GM18909 (cell line): Measurements from ENCODE around the gene ZNF646.
A peak's percentile ranks its signal among the peaks of the same experiment; 100 is the strongest.

Experiments
- ATAC-seq: cut with Tn5 transposase; IDR thresholded peaks from one replicate; pipeline ENCODE4 v1.9.1; 2021; ENCODE audit warnings: mild to moderate bottlenecking; ENCODE audit not compliant: unreplicated experiment, poor library complexity

ZNF646 gene, protein sequence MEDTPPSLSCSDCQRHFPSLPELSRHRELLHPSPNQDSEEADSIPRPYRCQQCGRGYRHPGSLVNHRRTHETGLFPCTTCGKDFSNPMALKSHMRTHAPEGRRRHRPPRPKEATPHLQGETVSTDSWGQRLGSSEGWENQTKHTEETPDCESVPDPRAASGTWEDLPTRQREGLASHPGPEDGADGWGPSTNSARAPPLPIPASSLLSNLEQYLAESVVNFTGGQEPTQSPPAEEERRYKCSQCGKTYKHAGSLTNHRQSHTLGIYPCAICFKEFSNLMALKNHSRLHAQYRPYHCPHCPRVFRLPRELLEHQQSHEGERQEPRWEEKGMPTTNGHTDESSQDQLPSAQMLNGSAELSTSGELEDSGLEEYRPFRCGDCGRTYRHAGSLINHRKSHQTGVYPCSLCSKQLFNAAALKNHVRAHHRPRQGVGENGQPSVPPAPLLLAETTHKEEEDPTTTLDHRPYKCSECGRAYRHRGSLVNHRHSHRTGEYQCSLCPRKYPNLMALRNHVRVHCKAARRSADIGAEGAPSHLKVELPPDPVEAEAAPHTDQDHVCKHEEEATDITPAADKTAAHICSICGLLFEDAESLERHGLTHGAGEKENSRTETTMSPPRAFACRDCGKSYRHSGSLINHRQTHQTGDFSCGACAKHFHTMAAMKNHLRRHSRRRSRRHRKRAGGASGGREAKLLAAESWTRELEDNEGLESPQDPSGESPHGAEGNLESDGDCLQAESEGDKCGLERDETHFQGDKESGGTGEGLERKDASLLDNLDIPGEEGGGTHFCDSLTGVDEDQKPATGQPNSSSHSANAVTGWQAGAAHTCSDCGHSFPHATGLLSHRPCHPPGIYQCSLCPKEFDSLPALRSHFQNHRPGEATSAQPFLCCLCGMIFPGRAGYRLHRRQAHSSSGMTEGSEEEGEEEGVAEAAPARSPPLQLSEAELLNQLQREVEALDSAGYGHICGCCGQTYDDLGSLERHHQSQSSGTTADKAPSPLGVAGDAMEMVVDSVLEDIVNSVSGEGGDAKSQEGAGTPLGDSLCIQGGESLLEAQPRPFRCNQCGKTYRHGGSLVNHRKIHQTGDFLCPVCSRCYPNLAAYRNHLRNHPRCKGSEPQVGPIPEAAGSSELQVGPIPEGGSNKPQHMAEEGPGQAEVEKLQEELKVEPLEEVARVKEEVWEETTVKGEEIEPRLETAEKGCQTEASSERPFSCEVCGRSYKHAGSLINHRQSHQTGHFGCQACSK (N-terminal part only)

DNA sequence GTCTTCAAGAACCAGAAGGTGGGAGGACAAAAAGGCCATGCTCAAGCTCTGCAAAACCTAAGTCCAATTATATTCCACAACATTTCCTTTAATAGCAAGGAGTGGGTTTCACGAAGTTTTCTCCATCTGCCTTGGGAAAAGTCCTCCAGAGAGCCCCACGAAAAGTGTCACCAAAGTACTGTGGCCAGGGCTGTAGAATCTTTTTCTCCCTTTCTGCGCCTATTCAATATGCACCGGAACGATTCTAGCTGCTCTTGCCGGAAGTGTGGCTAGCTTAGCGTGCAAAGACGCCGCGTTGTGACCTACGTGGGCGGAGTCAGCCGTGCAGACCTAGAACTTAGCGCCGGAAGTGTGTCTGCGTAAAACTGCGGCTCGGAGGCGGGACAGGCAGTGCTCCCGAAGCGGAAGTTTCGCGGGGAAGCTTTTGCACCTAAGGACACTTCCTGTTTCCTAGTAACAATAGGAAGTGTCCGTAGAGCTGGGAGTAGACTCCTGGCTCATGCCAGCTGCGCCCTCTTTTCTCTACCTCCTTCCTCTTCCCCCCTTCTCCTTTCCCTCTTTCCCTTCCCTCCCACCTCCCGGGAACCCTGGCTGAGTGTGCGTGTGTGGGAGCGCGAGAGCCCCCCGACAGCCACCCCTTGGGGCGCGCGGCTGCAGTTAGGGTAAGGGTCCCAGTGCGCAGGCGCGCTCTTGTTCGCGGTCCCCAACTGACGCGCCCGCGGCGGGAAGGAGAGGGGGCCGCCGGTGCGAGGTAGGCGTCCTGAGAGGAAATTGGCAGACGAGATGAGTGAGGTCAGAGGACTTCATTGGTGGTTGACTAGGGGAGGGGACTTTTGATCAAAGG is at the start of gene ZNF646, which contains the start of gene ZNF668:
TSS of gene ZNF646 (plus strand) at position 453 of the 844 bp plus-strand sequence. CDS start 1,903 bp downstream, outside the sequence.
TSS of gene ZNF668 (minus strand) at position 271 of the 844 bp plus-strand sequence. CDS start 9,781 bp downstream, outside the sequence.
- ATAC-seq: peak; percentile 79

DNA sequence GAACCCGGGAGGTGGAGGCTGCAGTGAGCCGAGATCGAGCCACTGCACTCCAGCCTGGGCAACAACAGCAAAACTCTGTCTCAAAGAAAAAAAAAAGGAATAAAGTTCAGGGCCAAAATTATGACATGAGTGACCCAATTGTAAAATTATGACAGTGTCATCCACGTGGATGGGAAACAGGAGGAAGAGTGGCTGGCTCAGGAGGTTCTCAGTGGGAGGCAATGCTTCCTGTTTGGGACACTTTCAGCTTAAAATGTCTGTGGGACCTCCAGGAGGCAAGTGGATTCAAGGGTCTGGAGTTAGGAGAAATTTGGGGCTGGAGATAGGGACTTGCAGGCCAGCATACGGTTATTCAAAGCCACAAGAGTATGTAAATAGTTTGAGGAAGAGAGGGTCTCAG is 48.9 kb upstream of the ZNF646 start:
- ATAC-seq: no peak

DNA sequence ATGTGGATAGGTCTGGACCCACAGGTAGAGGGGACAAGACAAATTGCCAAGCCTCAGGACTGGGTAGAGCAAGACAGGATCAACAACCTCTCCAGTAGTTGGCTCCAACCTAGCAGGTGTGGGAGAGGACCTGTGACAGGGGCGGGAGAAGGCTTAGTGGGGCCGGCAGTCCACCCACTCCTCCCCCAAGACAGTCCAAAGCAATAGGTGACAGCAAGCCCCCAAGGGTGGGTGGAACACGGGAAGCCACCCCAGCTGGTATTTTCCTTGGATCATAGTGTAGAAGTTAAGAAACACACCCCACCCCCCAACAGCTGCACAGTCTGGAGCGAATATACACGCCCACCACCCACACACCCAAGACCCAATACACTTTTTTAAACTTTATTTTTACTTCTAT is 45.0 kb upstream of the ZNF646 start:
- ATAC-seq: no peak

DNA sequence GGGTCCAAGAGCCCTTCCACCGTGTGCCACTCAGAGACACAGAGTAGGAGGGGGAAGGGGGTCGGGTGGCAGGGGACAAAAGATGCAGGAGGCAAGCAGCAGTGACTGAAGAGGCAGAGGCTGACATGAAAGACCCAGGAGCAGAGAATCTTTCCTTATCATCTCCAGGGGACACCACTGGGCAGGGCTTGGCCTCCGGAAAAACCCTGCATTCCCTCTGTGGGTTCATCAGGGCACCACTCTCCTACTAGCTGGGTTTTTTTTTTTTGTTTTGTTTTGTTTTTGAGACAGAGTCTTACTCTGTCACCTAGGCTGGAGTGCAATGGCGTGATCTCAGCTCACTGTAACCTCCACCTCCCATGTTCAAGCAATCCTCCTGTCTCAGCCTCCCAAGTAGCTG is 42.9 kb upstream of the ZNF646 start:
- no peak for ATAC-seq

DNA sequence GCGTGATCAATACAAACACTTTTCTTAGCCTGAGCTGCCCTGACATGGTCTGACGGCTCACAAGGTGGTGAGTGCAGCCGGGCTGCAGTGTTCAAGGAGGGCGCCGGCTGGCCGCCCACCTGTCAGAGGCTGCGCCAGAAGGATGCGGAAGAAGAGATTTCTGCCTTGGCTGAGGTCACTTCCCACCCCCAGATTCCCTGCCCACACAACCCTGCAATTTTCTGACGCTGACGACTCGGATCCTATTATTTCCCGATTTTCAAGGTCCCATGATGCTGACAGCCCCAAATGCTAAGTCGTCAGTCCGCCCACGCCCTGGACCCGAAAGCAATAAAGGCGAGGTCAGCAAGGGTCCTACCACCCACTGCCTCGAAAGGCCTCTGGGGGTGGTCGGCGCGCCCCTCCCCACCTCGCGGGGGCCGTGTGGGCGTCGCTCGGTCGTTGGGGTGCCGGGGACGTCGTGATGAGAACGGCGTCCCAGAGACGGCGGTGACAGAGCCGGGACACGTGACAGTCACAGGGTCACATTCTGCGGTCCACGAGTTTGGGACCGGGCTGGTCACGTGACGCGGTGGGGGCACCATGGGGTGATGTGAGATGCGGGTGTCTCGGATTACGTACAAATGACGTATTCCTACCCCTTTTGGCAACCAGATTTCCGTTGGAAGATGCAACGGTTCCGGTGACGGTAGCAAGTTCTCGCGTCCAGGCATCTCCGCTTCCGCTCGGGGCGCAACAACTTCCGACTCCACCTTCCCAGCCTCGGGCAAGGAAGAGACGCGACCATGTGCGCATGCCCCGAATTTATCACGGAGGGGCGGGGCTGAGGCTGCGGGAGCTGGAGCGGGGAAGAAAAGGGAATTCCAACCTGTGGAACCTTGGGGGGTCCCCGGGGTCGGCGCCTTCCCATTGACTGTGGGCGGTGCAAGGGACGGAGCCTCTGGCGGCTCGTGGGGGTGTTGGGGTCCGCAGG is 41.2 kb upstream of the ZNF646 start, which contains the start of gene STX4:
TSS of gene STX4 (plus strand) at position 823 of the 973 bp plus-strand sequence. CDS start 248 bp downstream, outside the sequence.
- ATAC-seq: peak; percentile 84

DNA sequence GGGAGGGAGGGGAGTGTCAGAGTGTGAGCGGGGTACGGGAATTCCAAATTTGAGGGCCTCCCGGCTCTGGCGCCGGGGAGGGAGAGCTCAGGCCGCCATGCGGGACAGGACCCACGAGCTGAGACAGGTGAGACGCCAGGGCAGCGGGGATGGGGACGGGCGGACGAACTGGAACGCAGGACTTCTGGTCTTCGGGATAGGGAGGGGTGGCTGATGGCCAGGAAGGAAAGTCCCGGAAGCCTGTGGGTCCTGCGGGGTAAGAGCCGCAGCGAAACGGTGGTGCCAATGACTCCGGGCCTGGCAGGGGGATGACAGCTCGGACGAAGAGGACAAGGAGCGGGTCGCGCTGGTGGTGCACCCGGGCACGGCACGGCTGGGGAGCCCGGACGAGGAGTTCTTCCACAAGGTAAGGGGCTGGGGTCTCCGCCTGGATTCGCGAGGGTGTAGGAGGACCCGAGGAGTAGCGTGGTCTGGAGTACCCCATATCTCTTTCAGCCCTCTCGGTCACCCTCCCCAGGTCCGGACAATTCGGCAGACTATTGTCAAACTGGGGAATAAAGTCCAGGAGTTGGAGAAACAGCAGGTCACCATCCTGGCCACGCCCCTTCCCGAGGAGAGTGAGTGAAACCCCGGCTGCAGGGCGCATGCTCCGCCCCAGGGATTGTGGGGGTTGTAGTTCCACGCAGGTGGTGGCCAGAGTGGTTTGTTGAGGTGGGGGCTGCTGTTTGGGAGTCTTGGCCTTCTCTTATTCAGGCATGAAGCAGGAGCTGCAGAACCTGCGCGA is 40.3 kb upstream of the ZNF646 start:
- ATAC-seq: peak; percentile 51

DNA sequence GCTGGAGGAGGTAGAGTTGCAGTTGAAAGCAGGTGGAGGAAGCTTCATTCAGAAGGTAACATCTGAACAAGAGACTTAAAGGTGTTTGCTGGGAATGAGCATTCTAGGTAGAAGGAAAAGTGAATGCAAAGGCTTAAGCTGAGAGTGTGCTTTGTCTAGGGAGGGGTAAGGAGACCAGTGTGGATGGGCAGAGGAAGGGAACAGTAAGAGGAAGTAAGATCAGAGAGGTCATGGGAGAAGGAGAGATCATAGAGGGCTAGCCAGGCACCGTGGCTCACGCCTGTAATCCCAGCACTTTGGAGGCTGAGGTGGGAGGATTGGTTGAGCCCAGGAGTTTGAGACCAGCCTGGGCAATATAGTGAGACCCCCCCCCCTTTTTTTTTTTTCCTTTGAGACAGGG is 37.5 kb upstream of the ZNF646 start:
- ATAC-seq: no peak

DNA sequence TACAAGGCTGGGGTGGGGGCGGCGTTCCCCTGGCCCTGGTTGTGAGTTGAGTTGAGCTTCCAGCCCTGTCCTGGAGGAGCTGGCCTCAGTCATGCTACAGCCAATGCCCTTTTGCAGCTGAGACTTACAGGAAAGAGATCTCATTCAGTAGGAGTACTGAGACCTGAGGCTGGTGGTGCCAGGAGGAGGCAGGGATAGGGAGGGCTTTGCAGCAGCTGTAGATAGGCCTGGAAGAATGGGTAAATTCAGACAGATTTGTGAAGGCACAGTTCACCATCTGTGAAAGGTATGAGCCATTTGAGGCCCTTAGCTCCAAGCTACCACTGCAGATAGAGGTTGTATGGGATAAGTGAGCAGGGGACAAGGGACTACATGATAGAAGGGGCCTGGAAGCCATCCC is 35.2 kb upstream of the ZNF646 start:
- no peak for ATAC-seq

DNA sequence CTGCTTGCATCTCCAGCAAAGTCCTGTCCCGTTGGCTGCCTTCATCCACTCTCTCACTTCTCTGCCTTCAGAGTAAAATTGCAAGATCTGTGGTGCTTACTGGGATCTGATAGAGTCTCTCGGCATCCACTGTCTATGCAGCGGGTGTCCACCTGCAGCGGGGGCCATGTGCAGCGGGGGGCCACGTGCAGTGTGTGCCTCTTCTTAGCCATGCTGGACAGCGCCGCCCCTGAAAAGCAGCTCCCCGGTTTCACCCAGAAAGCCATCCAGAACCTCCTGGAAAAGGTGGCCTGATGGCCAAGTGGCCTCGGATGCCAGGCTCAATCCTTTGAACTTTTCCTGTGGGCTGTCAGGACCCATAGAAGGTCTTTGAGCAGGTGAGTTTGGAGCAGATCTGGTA is 31.4 kb upstream of the ZNF646 start:
- ATAC-seq: no peak

DNA sequence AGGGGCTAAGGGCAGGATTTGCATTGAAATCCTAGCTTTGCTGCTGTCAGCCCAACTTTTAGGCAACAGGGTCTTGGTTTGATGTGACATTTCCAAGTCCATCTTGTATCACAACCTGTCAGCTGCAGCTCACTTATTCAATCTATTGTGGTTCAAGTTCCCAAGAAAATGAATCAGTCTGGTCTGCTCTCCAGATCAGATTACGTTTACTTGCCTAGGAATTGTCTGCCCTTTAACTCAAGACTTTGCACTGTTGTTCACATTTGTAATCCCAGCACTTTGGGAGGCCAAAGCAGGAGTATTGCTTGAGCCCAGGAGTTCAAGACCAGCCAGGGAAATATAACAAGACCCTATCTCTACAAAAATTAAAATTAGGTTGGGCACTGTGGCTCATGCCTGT is 30.9 kb upstream of the ZNF646 start:
- ATAC-seq: no peak

DNA sequence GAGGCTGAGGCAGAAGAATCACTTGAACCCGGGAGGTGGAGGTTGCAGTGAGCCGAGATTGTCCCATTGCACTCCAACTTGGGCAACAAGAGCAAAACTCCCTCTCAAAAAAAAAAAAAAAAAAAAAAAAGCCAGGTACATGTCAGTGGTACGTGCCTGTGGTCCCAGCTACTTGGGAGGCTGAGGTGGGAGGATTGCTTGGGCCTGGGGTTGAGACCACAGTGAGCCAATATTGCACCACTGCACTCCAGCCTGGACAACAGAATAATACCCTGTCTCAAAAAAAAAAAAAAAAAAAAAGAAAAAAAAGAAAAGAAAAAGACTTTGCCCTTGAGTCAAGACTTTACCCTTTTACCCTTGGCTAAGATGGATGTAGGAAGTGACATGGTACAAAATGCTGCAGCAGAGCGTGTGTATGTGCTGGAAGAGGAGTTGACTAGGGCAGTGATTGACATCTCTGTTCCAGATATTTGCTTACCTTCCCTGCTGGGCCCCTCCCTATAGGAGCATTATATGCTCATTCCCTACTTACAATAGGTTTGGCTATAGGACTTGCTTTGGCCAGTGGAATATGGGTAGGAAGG is 30.2 kb upstream of the ZNF646 start:
- no peak for ATAC-seq

DNA sequence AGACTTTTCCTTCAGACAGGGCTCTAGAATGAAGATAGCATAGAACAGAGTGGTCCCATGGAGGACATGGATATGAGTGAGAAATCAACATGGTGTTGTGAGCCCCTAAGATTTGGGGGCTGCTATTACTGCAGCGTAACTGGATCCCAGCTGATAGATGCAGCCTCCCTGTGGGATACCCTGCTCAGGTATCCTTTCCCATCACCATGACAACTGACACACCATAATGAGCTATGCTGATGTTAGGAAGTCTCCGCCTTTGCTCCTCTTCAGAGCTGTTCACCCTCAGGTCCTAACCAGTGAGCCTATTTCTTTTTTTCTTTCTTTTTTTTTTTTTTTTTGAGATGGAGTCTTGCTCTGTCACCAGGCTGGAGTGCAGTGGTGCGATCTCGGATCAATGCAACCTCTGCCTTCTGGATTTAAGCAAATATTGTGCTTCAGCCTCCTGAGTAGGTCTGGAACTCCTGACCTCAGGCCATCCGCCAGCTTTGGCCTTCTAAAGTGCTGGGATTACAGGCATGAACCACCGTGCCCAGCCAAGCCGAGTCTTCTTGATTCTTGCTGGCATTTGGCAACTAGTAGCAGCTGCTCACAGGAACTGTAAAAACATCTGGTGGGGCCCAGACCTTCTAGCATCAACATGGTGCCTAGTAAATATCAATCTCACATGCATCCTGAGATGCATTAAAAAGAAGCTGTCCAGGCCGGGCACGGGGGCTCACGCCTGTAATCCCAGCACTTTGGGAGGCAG is 23.8 kb upstream of the ZNF646 start:
- ATAC-seq: no peak

DNA sequence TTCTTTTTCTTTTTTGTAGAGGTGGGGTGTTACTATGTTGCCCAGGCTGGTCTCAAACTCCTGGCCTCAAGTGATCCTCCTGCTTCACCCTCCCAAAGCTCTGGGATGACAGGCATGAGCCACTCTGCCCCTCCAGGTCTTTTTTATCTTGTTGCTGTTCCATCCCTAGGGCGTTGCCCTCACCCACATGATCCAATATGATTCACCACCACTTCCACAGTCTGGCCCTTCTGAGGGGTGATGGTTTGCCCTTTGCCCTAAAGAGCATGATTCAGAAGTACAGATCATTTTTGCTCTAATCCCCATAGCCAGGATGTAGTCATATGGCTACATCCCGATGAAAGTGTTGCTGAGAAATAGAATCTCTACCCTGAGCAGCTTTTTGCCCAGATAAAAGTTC is 22.1 kb upstream of the ZNF646 start:
- ATAC-seq: no peak

DNA sequence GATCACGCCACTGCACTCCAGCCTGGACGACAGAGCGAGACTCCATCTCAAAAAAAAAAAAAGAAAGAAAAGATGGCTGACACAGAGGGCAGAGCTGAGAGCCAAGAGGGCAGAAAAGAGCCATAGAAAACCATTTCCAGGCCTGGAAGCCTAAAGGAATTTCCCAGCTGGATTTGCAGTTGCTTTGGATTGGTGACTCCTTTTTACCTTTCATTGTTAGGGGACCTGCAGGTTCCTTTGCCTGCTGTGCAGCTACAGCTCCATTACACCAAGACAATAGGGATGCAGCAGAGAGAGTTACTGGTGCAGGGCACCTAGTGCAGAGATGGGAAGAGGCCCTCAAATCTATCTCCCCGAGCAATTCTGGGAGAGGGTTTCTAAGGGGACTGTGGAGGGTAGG is 18.6 kb upstream of the ZNF646 start:
- no peak for ATAC-seq

DNA sequence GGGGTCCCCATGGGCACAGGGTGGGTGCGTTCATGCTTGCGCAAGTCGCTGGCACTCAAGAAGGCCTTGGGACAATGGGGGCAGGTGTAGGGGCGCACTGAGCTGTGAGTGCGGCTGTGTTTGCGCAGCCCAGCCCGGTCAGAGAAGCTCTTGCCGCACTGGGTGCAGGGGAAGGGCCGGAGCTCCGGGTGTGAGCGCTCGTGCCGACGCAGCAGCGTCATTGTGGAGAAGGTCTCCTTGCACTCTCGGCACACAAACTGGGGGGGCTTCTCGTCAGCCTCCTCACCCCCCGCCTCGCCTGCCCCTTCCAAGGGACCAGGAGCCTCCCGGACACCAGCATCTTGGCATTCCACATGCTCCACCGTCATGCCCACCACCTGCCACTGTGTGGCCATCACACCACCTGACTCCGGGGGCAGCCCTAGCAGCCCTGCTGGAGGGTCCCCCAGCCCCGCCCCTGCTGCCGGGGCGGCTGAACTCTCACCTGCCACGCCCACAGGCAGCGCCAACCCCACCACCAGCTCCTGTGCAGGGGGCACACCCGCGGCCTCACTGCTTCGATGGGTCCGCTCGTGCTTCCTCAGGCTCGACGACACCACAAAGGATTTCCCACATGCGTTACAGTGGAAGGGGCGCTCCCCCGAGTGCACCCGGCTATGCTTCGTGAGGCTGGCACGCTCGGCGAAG is 13.0 kb upstream of the ZNF646 start:
- no peak for ATAC-seq
